GM12873 (cell line): ENCODE measurements around the gene PKHD1.

Source experiments
- CTCF ChIP-seq: IDR thresholded peaks from 2 replicates; pipeline ENCODE4 v1.5.1; 2012; ENCODE audit warnings: low read depth, mild to moderate bottlenecking, moderate library complexity, low read length, control low read depth; ENCODE audit not compliant: insufficient read depth; ENCODE audit errors: missing control alignments

PKHD1 gene

GRCh38 chr6:52106994-52107393 lies 19.6 kb upstream of the PKHD1 start:
- TF ChIP-seq CTCF: no peak

- no peak for TF ChIP-seq CTCF
Observed at GRCh38 chr6:52104979-52105378, 17.6 kb upstream of the PKHD1 start.

GRCh38 chr6:52103623-52104022 lies 16.2 kb upstream of the PKHD1 start:
- TF ChIP-seq CTCF: no peak

- TF ChIP-seq CTCF: no peak
Observed at GRCh38 chr6:52102405-52102804, 15.0 kb upstream of the PKHD1 start.

GRCh38 chr6:52098721-52099120 lies 11.3 kb upstream of the PKHD1 start:
- TF ChIP-seq CTCF: no peak

- no peak for TF ChIP-seq CTCF
Observed at GRCh38 chr6:52089758-52090348, 2.4 kb upstream of the PKHD1 start.

- no peak for TF ChIP-seq CTCF
Observed at GRCh38 chr6:52086741-52087140, 672 bp downstream of the PKHD1 start.
